Stimulated activated CD4-positive, alpha-beta T cell treated with anti-CD3 and anti-CD28 coated beads, Interleukin-12 subunit alpha, Interleukin-12 subunit beta, amount 100 ng/mL, for 4 hours (primary cell): ENCODE data around the gene VWA5B2.
"Not testable (repeated sequence)": the region's sequence is repeated elsewhere in the genome, so short reads cannot be mapped to it uniquely, and the experiment has no call there.

Source experiments
- DNase-seq: peaks from one replicate; pipeline ENCODE4 v3.0.0-alpha.2; 2020

The VWA5B2 gene

GRCh38 chr3:184248454-184249411 lies 19.3 kb downstream of the VWA5B2 start, which contains the start of gene ALG3:
Gene ALG3, minus strand, starts transcription at chr3:184248962. Its CDS starts 22 bp downstream, at chr3:184248940.
- peak; percentile 85 for DNase-seq

GRCh38 chr3:184249412-184250166 lies 20.2 kb downstream of the VWA5B2 start, which contains the start of gene EEF1AKMT4:
Gene EEF1AKMT4, plus strand, starts transcription at chr3:184249672. Its CDS starts 23 bp downstream, at chr3:184249695.
- DNase-seq = peak; percentile 93

GRCh38 chr3:184250167-184250828 lies 20.9 kb downstream of the VWA5B2 start:
- DNase-seq = peak; percentile 88

- no peak for DNase-seq
Measured at GRCh38 chr3:184255291-184256039, 26.1 kb downstream of the VWA5B2 start.

- no peak for DNase-seq
Measured at GRCh38 chr3:184257083-184257915, 27.9 kb downstream of the VWA5B2 start.

GRCh38 chr3:184258926-184259325 lies 29.5 kb downstream of the VWA5B2 start:
- DNase-seq = no peak

- no peak for DNase-seq
Measured at GRCh38 chr3:184259396-184259877, 30.1 kb downstream of the VWA5B2 start.

- peak; percentile 51 for DNase-seq
Measured at GRCh38 chr3:184259878-184260723, 30.7 kb downstream of the VWA5B2 start.

GRCh38 chr3:184260724-184261269 lies 31.4 kb downstream of the VWA5B2 start:
- no peak for DNase-seq

GRCh38 chr3:184261270-184261853 lies 32.0 kb downstream of the VWA5B2 start, which contains the start of gene CAMK2N2:
Gene CAMK2N2, minus strand, starts transcription at chr3:184261553. Its CDS starts 268 bp downstream, at chr3:184261285.
- DNase-seq = peak; percentile 55

GRCh38 chr3:184261854-184262763 lies 32.7 kb downstream of the VWA5B2 start:
- DNase-seq = no peak

GRCh38 chr3:184262764-184263179 lies 33.4 kb downstream of the VWA5B2 start:
- no peak for DNase-seq

- not testable (repeated sequence) for DNase-seq
Measured at GRCh38 chr3:184267249-184267648, 37.9 kb downstream of the VWA5B2 start.

- DNase-seq = no peak
Measured at GRCh38 chr3:184272269-184272668, 42.9 kb downstream of the VWA5B2 start.

GRCh38 chr3:184275381-184275701 lies 46.0 kb downstream of the VWA5B2 start:
- no peak for DNase-seq

- no peak for DNase-seq
Measured at GRCh38 chr3:184275961-184276910, 46.9 kb downstream of the VWA5B2 start, which contains the start of gene ECE2. Gene ECE2, plus strand, starts transcription at chr3:184276022. Its CDS starts 132 bp downstream, at chr3:184276154.

- DNase-seq = no peak
Measured at GRCh38 chr3:184277366-184277765, 48.0 kb downstream of the VWA5B2 start.
